Sigmoid colon (tissue), 4 donors: ENCODE results near the gene EIF3D.
"Not testable (repeated sequence)": the region's sequence is repeated elsewhere in the genome, so short reads cannot be mapped to it uniquely, and the experiment has no call there.

Source experiments
- EP300 ChIP-seq, 4 donors: sonication (generic); formaldehyde crosslinking; IDR thresholded peaks; one replicate each; pipeline ENCODE4 v1.6.1; 2017; ENCODE audit warnings: antibody characterized with exemption in 4 of 4
- POLR2A ChIP-seq, 2 donors: fragments of 450-650 bp; IDR thresholded peaks; one replicate each; pipeline ENCODE4 v1.6.1; 2016; ENCODE audit warnings: antibody characterized with exemption in 2 of 2, mild to moderate bottlenecking in 2 of 2, moderate library complexity in 2 of 2
- POLR2AphosphoS5 ChIP-seq, 4 donors: sonication (generic); formaldehyde crosslinking; IDR thresholded peaks; one replicate each; pipeline ENCODE4 v1.6.1; 2017; ENCODE audit warnings: antibody characterized with exemption in 4 of 4
- TF ChIP-seq, protein P1 (sequence below), 4 experiments: fragments of 450-650 bp in 3 of 4; fragments of 200-600 bp in 1 of 4; IDR thresholded peaks; one replicate each; pipeline ENCODE4 v1.5.1; 2016 to 2019; ENCODE audit warnings: antibody characterized with exemption in 4 of 4, mild to moderate bottlenecking in 3 of 4, moderate library complexity in 2 of 4

DNA sequence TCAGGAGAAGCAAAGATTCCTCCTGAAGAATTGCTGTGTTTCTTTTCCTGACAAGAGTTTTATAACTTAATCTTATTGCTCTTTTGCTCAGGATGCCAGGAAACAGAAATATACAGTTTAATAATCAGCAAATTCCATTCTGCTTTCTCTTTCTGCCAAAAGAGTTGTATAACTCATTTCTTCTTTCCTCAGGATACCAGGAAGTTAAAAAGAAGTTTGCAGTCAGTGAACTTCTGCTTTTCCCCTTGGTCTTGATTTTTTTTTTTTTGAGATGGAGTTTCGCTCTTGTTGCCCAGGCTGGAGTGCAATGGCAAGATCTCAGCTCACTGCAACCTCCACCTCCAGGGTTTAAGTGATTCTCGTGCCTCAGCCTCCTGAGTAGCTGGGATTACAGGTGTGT is 9.1 kb downstream of the EIF3D start:
- TF ChIP-seq POLR2AphosphoS5, POLR2A, EP300 (IDR thresholded peaks at IDR 0.05): not testable (repeated sequence)
- TF ChIP-seq, protein P1, sequence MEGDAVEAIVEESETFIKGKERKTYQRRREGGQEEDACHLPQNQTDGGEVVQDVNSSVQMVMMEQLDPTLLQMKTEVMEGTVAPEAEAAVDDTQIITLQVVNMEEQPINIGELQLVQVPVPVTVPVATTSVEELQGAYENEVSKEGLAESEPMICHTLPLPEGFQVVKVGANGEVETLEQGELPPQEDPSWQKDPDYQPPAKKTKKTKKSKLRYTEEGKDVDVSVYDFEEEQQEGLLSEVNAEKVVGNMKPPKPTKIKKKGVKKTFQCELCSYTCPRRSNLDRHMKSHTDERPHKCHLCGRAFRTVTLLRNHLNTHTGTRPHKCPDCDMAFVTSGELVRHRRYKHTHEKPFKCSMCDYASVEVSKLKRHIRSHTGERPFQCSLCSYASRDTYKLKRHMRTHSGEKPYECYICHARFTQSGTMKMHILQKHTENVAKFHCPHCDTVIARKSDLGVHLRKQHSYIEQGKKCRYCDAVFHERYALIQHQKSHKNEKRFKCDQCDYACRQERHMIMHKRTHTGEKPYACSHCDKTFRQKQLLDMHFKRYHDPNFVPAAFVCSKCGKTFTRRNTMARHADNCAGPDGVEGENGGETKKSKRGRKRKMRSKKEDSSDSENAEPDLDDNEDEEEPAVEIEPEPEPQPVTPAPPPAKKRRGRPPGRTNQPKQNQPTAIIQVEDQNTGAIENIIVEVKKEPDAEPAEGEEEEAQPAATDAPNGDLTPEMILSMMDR (IDR thresholded peaks at IDR 0.05): not testable (repeated sequence)
